GM19351 (cell line): ENCODE data around the gene PSEN2.
"Not testable (repeated sequence)": the region's sequence is repeated elsewhere in the genome, so short reads cannot be mapped to it uniquely, and the experiment has no call there.

Source experiments
- ATAC-seq: cut with Tn5 transposase; IDR thresholded peaks from one replicate; pipeline ENCODE4 v1.9.1; 2021; ENCODE audit warnings: mild to moderate bottlenecking, moderate library complexity; ENCODE audit not compliant: unreplicated experiment

PSEN2 gene

DNA sequence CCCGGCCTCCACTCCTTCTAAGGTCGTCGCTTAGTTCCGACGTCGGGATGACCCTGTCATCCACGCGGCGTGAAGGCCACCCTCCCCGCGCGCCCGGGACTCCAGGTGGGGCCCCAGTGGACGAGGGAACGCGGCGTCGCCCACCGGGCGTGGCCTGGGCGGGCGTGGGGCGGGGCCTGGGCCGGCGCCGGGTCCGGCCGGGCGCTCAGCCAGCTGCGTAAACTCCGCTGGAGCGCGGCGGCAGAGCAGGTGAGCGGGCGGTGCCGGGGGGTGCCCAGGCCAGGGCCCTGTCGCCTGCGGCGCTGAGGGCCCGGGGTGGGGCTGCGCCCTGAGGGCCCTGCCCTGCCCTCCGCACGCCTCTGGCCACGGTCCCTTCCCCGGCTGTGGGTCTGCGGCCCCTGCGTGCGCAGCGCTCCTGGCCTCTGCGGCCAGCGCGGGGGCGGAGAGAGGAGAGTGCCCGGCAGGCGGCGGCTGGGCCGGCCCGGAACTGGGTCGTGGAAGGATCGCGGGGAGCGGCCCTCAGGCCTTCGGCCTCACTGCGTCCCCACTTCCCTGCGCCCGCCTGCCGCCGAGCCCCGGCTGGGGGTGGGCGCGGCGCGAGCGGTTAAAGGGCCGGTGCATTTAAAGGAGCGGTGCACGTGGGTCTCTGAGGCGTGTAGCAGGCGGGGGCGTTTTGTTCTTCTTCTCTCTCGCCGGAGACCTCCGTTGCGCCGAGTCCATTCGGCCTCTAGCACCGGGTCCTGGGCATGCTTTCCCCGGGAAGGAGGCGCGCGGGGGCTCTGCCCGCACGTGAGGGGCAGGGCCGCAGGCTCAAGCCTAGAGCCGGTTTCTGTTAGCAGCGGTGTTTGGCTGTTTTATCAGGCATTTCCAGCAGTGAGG, at the start of gene PSEN2:
TSS of gene PSEN2 (plus strand) at position 216 of the 879 bp plus-strand sequence. CDS start 11,292 bp downstream, outside the sequence.
- ATAC-seq, result peak; percentile 89

DNA sequence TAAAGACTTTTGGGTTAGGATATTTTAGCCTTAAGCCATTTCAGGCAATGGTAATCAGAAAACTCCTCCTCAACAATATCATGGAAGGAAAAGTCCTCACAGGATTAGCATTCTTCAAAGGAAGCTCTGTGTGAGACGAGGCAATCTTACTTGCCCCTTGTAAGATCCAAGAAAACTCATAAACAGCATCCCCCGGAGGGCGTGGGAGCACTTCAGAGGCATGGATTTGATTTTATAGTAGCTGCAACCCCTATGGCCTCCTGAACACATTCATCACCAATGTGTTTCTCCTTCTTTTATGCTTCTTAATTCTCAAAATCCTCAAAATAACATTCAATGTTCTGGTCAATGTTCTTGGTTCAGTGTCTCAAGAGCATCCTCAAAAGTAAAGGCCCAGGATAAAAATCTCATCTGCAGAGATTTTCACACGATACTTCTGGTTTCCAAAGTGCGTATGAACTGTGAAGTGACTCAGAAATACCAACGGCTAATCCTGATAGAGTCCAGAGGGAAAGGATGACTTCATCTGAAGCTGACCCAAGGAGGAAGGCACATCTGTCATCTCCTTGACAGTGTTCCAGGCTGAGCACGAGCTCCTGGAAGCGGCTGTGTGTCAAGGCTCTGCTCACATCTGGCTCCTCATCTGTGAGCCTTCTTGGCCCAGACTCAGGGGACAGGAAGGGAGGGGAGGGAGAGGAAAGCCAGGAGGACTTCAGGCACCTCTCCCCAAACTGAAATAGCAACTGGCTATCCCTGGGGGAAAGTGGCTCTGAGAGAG, 49.3 kb upstream of the PSEN2 start:
- ATAC-seq, result no peak

DNA sequence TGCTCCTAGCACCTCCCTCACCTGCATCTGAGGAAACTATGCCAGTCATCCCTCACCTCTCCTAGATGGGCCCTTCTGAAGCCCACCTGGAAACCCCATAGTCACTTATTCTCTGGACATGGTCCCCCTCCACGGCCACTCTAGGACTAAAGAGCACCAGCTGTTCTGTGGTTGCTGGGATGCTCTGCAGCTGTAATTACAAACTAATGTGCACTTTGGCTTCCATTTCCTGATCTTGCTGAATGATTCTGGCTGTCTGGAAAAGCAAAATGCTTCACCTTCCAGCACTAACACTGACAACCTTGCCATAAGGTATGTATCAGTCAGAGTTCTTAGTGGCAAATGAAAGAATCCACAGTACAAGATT, 48.7 kb upstream of the PSEN2 start:
- no peak for ATAC-seq

DNA sequence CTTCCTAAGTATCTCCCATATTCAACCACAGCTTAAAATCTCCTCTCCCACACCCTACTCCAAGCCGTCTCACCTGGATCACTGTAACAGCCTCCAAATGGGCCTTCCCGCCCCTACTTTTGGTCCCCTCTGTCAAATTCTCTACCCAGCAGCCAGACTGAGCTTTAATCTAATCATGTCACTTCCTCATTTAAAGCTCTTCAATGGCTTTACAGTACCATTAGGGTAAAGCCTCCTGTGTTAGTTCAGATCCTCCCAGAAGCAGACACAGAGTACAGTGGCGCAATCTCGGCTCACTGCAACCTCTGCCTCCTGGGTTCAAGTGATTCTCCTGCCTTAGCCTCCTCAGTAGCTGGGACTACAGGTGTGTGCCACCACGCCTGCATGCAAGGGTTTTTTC, 46.8 kb upstream of the PSEN2 start:
- no peak for ATAC-seq

DNA sequence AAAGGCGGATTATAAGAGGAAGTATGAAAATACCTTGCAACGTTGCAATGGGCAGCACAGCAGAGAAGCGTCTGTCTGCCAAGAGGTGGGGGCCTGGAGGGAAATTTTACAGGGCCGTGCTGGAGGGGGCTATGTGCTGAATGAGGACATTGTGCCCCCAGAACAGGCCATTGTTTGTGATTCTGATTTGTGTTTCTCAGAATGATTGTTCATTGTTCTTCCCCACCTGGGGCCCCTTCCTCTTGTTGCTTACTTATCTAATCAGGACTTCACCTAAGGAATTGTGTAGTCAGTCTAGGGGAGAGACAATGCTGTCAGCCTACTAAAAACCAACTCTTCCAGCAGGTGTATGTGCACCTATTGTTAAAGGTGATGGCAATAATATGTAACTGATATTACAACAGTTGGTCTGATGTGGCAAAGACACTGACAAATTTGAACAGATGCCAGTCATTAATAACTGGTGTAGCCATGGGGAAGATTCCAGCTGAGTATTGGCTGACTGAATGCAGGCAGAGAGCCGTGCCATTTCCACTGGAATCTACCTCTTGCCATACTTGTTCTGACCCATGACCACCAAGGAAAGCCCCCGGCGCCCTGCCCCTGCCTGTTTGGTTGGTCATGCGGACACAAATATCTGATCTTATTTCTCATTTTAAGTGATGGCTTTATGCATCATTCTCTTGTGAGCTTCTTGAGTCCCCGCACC, 45.2 kb upstream of the PSEN2 start:
- ATAC-seq, result no peak

DNA sequence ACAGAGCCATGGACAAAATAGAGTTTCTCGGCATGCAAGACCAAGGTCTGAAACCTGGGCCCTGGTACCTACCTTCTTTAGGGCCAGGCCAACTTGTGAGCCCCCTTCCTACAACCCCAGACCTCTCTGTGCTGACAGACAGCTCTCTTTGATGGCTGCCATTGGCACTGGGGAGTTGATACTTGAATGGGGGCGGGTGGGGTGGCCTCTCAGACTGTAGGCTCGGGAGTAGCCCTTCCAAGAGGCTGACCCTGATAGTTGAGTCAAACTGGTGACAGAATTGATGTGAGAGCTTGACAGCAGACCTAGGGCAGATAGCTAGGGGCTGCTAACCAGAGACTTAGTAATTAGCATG, 44.7 kb upstream of the PSEN2 start:
- no peak for ATAC-seq

DNA sequence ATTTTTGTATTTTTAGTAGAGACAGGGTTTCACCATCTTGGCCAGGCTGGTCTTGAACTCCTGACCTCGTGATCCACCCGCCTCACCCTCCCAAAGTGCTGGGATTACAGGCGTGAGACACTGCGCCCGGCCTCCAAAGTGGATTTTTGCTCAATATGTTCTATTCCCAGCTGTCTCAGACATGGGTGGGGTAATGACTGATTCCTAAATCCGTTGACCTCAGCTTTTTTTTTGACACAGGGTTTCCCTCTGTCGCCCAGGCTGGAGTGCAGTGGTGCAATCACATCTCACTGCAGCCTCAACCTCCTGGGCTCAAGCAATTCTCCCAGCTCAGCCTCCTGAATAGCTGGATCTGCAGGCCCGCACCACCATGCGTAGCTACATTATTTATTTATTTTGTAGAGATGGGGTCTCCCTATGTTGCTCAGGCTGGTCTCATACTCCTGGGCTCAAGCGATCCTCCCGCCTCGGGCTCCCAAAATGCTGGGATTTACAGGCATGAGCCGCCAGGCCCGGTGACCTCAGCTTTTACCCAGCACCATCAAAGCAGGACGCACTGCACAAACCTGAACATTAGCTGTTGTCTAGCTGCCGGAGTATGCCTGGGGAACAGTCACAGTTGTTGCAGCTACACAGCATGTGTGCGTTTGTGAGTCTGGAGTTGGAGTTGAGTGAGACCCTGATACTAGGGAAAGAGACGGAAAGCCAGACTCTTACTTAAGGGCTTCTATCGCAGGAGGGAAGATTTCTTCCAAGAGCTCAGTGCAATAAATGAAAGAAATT, 43.7 kb upstream of the PSEN2 start:
- ATAC-seq, result no peak

DNA sequence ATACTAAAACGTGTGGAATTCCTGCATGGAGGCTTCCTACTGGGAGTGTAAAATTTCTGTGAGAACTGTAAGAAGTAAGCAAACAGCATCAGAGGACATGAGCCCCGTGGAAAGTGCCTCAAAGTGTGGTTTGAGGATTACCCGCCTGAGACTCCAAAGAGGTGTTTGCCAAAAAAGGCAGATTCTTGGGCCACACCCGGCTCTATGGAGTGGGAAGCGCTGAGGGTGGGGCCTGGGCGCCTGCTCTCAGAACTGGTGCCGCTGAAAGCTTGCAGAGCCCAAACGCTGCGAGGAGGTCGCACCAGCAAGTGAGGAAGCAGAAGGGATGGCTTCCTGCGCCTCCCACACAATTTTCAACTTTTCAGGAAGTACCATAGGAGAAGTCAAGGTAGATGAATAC, 43.0 kb upstream of the PSEN2 start:
- no peak for ATAC-seq

DNA sequence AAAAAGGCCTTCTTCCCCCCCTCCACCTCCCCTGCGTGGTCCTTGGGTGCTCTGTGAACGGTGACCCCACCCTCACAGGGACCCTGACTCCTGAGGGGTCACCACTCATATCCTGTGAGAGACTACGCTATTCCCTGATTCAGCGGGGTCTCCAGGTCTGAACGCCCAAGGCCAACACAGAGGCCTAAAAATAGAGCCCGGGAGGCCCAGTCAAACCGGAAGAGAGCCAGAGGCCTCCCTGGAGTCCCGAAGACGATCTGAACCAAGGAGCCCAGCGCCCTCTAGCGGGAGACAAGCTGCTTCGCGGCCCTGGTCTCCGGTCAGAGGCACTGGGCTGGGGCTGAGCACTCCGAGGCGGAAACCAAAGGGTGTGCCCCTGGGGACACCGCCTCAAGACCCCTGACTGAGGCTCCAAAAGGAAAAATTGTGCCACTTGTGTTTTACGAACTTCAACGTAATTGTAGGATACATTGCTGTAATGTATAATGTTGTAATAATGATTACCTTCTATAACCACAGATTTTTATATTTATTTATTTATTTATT, 42.4 kb upstream of the PSEN2 start:
- peak; percentile 94 for ATAC-seq

DNA sequence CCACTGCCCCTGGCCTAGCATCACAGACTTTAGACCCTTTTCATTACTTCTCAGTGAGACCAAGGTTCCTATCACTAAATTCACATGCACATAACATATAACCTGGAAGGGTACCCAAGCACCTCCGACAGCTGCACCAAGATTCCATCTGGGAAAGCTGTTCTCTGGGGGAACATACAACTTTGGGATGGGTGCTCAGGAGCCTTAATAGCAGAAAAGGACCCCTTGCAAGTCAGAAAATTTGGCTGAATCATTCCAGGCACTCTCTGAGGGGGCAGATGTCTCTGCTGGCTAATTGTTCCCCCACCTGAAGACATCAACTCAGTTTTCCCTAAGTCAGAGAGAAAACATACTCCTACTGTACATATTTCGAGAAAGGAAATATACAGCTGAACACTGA, 41.3 kb upstream of the PSEN2 start:
- ATAC-seq, result no peak

DNA sequence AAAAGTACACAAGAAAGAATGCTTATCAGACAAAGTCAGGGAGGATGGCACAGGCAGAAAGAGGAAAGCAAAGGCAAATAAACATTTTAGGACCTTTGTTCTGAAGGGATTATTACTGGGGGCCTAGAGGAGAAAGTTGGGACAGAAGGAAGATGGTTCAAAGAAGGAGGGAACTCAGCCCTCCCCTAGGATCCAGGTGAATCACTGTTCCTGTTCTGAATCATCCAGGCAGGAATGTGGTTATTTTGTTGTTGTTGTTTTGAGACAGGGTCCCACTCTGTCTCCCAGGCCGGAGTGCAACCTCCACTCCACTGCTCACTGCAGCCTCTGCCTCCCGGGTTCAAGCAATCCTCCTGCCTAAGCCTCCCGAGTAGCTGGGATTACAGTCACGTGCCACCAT, 38.5 kb upstream of the PSEN2 start:
- no peak for ATAC-seq

DNA sequence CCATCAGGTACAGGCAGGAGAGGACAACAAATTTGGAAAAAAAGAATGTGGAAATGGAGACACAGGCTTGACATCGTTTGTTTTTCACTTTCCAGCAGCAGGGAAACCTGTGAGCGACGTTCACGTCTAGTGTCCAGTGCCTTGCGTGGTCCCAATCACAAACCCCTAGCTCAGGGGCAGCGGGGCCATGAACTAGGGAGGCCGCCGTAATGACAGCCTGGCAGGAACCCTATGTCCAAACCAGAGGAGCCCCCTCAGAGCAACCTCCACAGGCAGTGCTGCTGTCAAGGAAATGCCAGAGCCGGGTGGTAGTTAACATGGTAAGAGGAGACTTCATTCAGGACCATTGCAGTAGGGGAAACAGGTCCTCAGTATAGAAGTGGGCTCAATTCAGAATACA, 37.8 kb upstream of the PSEN2 start:
- no peak for ATAC-seq

DNA sequence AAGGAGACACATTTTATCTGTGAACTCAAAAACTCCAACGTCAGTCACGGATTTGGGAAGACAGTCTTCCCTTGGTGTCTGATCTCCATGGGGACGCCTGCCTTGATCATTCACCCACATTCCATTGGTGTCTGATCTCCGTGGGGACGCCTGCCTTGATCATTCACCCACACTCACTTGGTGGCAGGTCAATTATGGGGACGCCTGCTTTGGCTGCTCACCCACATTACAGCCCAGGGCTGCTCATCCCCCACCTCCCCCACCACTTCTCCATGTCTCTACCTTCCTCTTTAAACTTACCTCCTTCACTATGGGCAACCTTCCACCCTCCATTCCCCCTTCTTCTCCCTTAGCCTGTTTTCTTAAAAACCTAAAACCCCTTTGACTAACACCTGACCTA, 36.2 kb upstream of the PSEN2 start:
- ATAC-seq, result not testable (repeated sequence)

DNA sequence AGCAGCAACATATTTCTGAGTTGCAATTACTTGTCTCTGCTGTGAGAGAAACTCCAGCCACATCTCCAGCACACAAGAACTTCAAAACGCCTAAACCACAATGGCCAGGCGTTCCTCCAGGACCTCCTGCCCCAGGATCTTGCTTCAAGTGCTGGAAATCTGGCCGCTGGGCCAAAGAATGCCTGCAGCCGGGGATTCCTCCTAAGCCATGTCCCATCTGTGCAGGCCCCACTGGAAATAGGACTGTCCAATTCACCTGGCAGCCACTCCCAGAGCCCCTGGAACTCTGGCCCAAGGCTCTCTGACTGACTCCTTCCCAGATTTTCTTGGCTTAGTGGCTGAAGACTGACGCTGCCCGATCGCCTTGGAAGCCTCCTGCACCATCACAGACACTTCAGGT, 35.0 kb upstream of the PSEN2 start:
- ATAC-seq, result not testable (repeated sequence)

DNA sequence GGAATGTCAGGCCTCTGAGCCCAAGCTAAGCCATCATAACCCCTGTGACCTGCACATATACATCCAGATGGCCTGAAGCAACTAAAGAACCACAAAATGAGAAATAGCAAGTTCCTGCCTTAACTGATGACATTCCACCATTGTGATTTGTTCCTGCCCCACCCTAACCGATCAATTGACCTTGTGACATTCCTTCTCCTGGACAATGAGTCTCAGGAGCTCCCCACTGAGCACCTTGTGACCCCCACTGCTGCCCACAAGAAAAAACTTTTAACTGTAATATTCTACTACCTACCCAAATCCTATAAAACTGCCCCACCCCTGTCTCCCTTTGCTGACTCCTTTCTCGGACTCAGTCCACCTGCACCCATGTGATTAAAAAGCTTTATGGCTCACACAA, 32.5 kb upstream of the PSEN2 start:
- not testable (repeated sequence) for ATAC-seq

DNA sequence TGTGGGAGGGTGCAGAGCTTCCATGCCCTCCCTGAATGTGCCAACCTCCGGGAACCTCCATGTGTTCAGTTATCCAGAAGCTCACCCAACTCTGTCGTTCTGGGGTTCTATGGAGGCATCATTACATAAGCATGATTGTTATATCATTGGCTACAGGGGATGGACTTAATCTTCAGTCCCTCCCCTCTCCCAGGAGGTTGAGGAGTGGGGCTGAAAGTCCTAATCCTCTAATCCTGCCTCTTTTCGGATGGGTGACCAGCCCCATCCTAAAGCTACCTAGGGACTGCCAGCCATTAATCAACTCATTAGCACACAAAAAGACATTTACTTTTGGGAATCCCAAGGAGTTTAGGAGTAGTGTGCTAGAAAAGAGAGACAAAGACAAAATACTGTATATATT, 32.0 kb upstream of the PSEN2 start:
- no peak for ATAC-seq

DNA sequence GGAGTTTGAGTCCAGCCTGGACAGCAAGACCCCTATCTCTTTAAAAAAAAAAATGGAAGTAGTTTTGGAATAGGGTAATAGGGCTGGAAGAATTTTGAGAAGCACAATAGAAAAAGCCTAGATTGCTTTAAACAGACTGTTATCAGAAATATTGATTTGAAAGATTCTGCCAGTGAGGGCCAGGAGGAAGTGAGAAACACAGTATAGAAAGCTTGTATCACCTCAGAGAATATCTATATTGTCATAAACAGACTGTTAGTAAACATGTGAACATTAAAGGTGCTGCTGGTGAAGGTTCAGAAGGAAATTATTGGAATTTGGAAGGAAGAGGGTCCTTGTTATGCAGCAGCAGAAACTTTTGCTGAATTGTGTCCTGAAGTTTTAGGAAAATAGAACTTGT, 24.8 kb upstream of the PSEN2 start:
- ATAC-seq, result no peak

DNA sequence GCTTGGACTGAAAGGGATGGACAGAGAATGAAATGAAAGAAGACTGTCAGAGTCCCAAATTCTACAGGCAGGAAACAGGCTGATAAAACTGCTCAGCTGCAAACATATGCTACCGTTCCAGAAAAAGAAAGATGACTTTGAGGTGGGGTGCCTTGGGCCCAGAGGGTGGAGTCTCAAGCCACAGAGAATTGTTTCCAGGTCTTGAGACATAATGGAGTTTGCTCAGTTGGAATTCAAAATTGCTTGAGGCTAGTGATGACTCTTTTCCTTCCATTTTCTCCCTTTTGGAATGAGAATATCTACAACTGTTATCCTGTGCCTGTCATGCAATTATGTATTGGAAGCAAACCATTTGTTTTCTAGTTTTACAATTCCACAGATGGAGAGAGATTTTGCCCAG, 23.6 kb upstream of the PSEN2 start:
- no peak for ATAC-seq

DNA sequence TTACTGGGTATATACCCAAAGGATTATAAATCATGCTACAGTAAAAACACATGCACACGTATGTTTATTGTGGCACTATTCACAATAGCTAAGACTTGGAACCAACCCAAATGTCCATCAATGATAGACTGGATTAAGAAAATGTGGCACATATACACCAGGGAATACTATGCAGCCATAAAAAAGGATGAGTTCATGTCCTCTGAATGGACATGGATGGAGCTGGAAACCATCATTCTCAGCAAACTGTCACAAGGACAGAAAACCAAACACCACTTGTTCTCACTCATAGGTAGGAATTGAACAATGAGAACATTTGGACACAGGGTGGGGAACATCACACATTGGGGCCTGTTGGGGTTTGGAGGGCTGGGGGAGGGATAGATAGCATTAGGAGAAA, 15.9 kb upstream of the PSEN2 start:
- ATAC-seq, result not testable (repeated sequence)

DNA sequence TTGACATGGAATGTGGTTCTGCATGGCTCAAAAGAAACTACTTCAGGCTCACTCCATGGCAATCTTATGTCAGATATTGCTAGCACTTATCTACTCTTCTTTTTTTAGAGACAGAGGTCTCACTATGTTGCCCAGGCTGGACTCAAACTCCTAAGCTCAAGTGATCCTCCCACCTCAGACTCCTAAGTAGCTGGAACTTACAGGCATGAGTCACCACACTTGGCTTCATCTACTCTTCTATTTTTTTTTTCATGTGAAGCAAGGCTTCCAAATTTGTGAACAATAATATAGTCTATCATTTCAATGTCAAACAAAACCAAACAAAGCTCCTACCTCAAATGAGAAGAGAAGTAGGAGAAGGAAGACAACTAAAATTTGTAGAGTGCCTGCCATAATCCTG, 7.5 kb upstream of the PSEN2 start:
- ATAC-seq, result no peak

DNA sequence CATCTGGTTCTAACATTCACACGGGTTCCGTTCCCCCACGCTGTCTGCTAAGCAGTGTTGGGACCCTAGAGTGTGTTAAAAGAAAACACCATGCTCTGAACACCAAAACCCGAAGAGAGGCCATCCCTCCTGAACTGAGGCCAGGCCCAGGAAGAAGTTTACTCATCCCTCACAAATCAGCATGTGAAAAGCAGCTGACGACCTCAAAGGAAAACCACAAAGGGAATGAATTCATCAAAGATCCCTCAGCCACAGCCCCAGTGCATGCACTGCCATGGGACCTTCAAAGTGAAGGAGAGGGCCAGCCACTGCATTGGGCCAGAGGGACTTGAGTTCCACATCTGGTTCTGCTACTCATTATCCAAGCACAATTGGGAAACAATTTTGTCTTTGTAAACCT, 7.0 kb upstream of the PSEN2 start:
- no peak for ATAC-seq
